Ammon's horn (tissue), 1 donor: ENCODE data around the gene TMEM53.

Experiments used
- DNase-seq: peaks from one replicate; pipeline ENCODE4 v3.0.0-alpha.2; 2016; ENCODE audit warnings: low spot score

Gene TMEM53

DNA sequence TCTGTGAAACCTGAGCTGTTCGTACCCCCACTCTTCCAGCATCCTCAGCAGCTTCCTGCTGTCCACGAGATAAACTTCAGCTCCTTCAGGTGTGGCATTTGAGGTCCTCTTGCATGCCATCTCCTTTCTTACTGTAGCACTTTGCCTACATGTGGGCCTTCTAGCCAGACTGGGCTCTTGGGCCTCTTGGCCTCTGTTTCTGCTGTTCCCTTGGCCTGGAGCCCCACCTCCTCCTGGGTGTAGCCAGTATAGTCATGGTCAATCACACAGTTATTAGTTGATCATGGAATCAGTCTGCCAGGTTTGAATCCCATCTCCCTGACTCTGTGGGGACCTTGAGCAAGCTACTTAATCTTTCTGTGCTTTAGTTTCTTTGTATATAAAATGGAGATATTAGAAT, 26.4 kb downstream of the TMEM53 start:
- DNase-seq: no peak

DNA sequence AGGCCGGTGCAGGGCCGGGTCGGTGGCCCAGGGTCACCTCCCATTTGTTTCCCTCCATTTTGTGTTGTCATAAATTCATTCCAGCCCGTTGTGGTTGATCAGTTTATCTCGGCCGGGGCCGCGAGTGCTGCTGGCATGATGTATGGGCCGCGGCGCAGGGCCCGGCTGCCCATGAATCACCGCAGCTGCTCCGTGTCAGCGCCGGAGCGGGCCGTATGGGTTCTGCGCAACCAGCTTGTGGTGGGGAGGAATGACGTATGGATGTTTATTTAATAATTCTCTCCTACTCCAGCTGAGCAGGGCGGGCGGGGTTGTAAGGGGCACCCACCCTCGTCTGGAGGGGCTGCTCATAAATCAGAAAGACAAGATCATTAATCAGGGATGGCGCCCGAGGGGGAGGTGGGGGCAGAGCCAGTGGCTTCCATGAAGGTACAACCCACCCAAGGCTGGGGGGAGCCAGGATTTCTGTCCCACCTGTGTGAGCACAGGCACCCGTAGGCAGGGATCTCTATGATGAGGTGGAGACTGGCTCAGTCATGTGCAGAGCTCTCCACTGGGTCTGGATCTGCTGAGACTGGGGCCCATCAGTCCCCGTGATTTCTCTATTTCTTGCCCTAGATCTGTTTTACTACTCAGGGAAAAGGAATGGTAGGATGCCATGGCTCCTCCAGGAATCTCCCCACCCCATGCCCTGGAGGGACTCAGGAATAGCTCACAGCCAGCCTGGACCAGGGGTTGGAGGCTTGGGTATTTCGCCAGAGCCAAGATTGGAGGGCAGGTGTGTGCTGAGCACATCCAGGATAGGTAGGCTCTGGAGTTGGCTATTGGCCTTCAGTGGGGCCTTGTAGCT, 27.8 kb downstream of the TMEM53 start:
- no peak for DNase-seq

DNA sequence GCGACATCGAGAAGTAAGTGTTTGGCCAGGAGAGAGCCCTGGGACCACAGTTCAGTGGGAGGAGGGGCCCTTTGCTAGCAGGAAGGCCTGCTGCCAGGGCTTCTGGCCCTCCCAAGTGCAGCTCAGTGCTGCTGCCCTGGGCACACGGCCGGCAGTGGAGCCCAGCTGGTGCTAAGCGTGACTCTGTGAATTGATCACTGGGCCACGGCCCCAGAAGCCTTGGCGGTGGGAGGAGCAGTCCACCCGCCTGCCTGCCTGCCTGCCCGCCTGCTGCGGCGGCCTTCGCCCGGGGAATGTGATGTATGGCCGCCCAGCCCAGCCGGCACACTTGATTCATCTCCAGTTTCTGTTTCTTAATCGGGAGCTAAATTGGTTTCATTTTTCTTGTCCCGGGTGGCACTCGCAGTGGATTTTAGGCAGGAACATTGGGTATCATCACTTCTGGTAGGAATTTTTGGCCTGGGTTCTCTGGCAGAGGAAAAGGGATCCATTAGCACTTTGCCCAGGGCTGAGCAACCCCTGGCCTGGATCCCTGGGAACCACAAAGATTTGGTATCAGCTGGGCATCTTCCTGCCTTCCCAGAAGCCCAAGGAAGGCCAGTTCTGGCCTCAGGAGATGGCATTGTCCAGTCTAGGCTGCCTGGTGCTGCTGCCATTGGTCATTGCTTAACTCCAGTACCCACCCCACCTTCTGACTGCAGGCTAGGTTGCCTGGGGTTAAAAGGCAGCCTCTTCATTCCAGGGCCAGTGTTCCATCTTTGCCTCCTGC, 28.6 kb downstream of the TMEM53 start:
- DNase-seq: peak; percentile 97

DNA sequence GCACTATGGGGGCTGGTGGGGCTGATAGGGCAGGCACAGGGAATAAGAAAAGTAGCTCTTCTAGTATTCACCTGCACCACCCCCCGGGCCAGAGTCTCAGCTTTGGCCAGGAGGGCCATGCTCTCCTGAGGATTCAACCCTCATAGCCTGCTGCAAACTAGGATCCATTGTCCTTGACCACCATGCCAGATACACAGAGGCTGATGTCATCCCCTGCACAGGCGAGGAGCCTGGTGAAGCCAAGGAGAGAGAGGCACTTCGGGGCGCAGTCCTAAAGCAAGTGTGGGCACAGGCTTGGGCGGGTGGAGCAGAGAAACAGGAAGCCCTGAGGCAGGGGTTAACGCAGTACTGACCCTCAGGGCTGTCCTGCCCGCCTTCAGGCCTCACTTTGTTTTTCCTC, 29.5 kb downstream of the TMEM53 start:
- no peak for DNase-seq

DNA sequence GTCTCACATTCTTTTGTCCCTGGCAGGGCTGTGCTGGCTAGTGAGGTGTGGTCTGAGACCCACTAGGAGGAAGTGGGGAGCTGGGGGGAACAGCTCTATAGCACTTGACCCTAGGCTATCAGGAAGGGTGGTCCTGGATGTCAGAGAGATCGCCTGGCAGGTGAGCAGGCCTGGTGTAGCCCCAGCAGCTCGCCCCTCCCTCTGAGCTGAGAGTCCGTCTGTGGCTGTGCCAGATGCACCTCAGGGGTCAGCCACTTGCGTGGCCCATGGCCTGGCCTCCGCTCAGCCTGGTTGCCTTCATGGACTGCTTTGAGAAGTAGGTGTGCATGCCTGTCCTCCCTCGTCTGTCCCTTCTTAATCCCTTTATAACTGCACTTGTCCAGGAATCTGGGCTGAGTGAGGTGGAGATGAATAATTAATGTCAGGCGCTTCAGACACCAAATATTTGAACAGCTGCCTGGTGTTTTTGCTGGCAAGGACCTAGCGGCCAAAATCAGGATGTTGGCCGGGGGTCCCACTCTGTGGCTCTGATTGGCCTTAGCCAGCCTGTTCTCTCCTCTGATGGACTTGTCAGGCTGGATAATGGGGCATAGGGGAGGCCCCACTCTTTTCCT, 30.5 kb downstream of the TMEM53 start:
- no peak for DNase-seq

DNA sequence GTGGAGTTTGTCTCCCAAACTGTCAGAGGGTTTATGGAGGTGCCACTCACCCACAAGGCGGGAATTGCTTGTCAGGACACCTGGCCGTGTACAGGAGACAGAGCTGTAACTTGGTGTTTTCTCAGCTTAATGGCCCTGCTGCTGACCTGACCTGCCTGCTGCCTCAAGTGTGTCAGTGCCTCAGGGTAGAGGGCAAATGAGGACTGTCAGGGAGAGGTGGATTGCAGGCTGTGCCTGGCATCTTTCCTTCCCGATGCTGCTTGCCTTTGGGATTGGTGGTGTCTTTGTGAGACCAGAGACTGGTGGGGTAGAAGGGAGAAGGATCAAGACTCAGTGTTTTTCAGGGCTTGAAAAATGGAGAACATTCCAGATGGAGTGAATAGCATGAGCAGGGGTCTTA, 31.4 kb downstream of the TMEM53 start:
- no peak for DNase-seq

DNA sequence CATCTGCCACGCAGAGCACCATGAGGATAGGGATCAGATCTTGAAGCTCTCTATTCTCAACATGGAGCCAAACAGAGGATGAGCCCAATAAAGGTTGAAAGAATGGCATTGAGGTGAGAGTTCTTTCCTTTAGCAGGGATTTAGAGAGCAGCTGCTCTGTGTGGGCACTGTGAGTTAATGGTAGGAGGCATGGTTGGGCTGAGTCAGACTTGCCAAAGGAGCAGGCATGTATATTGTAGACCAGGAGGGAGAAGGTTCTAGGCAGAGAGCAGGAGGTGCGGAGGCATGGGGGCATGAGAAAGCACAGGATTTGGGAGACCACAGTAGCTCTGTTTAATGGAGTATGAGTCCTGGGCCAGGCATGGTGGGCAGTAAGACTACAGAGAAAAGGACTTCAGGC, 32.0 kb downstream of the TMEM53 start:
- DNase-seq: peak; percentile 50

DNA sequence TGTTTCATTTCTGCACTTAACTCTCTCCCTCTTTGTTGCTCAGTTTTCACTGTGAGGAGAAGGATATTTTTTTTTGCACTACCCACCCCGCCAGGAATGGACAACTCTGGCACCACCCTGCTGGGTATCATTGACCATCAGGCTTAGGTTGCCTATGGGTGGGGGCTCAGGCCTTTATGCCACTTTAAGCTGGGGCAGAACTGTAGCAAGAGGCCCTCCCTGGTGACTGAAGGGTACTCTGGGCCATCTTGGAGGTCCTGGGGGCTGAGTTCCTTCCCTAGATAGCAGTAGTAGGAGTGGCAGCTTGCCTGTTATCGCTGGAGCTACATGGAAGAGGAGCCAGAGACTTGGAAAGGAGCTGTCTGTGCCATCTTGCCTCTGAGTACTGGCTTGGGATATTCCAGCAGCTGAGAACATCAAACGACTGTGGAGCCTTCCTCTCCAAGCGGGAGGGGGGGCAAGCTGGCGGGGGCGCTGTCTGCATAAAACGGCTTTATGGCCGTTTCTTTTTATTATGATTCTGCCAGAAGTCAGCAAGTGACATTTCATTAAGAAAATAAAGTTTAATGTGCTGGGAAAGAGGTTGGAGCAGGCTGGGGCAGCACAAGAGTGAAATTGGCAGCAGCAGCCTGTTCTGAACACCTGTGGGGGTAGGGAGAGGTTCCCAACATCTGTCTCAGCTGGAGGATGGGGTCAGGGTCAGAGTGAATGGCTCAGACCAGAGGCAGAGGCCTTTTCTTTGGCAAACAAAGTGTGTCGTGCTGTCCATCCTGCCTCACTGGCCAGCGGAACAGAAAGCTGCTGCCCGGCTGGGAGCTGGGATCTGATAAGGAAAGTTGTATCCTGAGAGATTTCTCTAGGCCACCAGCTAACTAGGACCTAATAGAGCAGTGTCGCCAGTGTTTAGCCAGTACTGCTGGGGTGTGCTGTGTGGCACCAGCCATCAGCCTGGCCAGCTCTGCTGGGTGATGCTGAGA, 32.9 kb downstream of the TMEM53 start:
- DNase-seq: no peak

DNA sequence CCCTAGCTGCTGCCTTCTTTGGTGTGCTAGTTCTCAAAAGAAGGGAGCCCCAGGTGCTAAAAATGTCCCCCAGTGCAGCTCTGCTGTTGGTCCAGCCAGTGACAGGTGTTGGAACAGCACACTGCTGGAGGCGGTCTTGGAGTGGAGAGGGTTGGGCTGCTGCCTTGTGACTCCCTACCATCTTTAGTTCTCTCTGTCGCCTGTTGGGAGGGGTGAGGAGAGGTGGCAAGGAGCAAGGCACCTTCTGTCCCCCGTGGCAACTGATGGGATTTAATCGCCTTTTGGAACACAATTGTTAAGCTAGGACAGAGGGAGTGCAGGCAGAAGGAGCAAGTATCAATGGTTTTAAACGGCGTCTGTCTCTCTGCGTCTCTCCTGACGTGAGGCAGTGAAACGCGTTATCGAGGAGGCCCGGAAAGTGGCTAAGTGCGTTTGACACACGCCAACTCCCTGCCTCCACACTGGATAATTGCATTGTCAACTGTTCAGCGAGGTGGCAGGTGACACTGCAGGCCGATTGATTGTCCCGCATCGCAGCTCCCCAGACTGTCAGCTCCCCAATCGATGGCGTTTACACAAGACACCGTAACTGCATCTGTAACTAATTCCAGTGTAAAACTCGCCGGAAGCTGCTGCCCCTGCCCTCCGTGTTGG, 34.0 kb downstream of the TMEM53 start:
- DNase-seq: no peak

DNA sequence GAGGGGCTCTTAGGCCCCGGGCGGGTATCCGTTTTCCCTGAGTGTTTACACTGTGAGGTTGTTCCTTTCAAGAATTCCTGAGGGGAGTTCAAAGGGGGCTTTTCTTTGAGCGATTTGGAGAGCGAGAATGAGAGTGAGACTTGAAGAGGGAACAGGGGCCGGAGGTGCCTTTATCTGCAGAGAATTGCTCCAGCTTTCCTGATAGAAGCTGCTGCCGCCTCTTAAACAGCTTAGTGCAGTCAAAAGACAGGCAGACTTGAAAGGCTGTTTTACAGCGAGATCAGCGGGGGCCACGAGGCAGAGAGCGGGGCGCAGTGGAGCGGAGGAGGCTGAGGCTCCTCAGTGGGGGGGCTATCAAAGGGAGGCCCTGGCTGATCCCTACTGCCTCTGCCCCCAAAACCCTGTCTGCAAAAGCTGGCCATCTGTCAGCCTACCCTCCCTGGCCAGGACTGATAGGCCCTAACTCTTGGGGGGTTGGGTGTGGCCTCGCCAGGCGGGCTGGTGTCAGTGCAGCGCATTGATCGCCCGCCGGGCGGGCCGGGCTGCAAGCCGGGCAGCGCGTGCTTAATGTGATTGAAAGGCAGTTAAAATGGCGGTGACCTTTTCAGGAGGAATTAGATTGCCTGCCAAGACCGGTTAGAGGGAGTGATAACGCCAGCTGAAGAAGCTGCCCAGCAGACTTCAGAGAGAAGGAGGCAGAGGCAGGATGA, 36.4 kb downstream of the TMEM53 start:
- no peak for DNase-seq

DNA sequence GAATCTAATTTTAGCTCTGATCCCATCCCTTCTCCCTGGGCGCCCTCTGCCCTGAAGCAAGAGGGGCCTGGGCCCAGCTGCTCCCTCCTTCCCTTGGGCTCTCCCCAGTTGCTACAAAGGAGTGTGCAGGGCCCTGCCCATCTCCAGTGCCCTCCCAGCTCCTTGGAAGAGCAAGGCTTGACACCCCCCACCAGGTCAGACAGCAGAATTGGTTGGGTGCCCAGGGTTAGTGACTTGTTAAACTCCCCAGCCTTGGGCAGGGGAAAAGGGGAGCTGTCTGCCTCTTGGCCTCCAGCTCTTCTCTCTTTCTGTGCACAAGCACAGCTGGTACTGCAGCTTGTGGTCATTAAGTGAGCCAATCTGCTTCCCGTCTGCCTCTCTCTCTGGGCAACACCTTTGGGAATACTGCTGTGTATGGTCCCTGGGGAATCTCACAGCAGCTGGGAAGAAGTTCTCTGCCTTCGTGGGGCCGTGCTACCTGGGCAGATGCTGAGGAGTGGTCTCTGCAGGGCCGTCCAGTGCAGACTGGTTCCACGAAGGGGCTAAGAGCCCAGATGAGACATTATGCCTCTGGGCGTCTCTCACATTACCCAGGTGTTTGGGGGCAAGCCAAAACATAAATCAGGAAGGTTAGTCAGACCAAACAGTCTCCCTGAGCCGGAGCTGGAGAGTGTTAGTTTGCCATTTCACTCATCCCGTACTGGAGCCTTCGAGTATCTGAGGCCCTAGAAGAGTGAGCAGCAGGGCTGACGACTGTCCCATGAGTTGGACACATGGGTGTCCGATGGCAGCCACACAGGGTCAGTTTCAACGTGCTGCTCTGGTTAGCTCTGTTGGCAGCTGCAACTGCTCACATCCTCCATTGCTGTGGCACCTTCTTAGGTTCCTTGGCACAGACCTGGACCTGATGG, 37.3 kb downstream of the TMEM53 start:
- no peak for DNase-seq

DNA sequence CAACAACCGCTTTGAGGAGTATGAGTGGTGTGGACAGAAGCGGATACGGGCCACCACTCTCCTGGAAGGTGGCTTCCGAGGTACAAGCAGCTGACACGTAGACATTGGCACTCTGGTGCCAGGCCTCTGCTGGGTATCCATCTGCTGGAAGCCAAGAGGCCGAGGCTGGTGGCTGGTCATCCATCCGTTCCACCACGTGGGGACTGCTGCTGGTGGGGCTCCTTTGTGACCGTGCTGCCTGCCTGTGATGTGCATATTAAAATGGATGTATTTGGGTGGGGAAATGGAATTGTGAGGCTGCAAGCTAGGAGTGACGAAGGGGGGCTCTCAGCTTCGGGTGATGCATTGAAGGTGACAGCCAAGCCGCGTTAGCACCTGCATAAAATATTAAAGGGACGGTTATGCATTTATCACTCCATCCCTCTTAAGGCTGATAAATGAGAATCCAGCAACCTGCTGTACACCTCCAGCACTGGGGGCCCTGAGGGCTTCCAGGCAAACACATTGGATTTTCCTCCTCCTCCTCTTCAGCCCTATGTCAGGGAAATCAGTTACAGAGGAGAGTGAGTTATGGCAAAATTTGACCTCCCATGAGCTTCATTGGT, 38.1 kb downstream of the TMEM53 start:
- DNase-seq: no peak

DNA sequence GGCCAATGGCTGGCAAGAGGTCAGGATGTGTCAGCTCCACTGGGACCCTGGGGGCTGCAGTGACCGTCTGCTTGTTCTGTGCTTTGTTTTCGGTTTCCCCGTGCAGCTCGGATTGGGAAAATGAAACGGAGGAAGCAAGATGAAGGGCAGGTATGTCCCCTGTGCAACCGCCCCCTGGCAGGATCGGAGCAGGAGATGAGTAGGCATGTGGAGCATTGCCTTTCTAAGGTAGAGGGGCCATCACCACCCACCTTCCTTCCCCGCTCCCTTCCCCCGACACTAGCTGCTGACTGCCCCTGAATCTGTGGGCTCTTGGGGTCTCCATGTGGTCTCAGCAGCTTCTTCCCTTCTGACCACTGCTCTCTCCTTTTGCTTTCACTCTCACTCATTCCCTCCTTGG, 38.8 kb downstream of the TMEM53 start:
- no peak for DNase-seq

DNA sequence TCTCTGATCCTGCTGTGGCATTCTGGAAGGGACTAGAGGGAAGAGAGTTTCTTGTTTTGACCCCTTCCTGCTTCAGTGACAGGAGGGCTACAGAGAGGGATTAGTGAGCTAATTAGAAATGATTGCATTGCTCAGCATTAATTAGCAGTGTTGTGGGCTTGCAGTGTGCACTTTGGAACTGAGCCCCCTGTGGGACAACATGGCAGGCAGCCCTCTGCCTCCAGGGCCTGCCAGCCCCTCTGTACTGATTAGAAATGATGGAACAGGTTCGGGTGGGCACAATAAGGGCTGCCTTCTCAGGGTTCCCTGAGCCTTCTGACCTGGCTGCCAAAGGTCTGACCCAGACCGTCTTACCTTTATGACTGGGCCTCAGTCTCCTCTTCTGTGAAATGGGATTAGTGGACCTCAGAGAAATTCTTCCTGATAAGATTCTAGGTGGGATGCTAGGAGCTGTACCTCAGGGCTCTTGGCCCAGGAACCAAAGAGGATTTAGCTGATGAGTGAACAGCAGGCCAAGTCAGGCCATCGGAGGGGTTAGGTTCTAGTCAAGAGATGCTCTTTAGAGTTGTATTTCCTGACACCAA, 39.6 kb downstream of the TMEM53 start:
- DNase-seq: no peak

DNA sequence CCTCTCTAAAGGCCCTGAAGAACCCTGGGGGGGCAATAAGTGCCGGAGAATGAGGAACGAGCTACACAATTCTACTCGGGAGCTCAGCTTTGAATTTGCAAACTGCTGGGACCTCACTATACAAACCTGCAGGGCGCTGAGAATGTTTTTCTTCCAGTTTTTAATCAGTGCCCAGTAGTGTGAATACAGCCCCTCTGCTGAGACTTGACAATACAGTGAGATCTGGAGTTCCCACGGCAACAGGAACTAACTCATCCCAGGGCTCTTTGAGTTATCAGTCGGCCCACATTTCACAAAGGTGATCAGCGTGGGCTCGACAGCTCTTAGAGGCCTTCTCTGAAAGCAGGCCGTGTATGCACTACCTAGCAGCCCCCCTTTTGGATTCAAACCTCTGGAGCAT, 41.7 kb downstream of the TMEM53 start:
- no peak for DNase-seq

DNA sequence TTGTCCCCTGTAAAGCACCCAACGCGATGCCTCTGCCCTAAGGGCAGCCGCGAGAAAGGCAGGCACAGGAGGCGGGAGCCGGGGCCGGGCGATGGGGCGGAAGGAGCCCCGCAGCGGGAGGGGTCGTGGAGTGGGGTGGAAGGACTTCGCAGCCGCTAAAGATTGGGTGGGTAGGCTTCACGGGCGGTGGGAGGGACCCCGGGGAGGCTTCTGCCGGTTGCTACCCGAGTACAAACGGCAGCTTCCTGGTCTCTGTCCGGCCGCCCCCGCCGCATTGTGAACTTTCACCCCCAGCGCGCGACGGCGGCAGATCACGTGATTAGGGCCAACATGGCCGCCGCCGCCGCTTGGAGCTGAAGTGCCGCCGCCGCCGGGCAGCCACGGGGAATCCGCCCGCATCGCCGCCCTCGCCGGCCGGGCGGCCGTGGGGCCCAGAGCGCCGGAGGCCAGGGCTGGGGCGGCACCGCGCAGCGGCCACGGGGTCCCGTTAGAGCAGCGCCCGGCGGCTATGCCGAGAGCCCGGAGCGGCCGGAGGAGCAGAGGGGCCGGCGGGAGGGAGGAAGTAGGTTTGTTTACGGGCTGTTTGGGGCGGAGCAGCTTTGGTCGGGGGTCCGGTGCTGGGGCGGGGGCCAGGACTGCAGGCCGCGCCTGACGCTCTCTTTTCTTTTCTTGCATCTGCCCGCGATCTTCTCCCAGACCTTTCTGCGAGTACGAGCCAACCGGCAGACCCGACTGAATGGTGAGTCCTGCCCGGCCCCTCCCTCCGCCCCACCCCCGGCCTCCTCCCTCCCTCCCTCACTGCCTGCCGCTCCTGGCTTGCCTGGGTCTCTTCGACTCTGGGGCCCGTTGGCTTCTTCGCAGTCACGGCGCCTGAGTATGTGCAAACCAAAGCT, 42.4 kb downstream of the TMEM53 start:
- peak; percentile 86 for DNase-seq

DNA sequence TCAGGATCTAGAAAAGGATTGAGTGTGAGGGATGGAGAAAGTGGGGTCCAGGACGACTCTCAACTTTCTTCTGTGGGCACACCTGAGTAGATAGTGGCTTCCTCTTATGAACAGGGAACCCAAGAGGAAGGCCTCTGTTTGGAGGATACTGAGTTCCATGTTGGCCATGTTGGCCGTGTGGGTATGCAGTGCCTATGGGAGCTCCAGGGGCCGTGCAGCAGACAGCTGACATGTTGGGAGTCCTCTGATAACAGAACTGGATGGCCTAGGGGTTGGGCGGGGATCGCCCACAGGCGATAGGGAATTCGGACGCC, 43.0 kb downstream of the TMEM53 start:
- DNase-seq: no peak

DNA sequence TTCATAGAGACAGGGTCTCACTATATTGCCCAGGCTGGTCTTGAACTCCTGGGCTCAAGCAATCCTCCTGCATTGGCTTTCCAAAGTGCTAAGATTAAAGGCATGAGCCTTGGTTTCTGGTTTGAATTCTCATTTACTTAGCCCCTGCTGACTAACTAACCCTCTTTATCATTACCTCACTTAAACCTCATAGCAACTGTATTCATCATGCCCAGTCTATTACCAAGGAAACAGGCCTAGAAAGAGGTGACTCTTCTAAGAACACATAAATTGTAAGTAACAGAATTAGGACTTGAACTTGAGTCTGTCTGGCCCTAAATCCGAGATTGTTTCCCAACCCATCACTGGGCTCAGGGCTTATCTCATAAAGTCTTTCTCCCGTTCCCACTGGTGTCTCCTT, 44.2 kb downstream of the TMEM53 start:
- no peak for DNase-seq
